HG02678 (cell line): Measurements from ENCODE around the gene MITF.
"Not testable (repeated sequence)": the region's sequence is repeated elsewhere in the genome, so short reads cannot be mapped to it uniquely, and the experiment has no call there.

Experiments used
- ATAC-seq: cut with Tn5 transposase; IDR thresholded peaks from one replicate; pipeline ENCODE4 v1.9.1; 2021; ENCODE audit warnings: mild to moderate bottlenecking, moderate library complexity; ENCODE audit not compliant: unreplicated experiment

MITF gene

DNA sequence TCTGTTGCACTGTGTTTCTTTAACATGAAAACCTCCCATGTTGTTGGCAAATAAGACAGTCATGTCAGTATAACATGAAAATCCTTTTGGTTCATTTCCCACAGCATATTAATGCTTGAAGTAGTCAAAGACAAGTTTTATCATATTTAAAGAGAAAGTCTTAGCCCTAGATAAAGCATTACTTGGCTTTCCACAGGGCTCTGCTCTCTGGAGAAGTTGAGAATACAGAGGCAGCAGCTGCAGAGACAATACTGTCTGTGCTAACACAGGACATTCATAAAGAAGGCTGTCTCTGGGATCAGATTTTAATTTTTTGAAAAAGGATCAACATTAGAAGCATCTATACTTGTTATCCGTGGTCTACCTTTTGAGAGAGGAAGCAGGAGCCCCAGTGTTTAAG, 156.8 kb downstream of the MITF start:
- ATAC-seq: no peak

DNA sequence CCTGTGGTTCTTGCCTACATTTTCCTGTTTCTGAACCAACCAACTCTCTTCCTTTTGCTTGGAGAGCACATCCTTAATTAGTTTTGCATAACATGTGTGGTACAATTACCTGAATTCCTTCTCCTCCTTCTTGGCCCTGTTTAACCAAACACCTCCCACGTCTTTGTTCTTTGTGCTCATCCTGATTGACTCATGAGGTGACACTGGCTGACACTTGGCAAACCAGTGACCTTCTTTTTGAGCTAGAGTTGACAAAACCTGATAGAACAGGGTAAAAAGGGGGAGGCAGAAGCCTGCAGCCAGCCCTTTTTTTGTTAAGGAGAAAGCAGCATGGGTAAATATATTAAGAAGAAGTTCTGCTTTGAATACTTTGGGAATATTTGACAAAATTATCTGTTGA, 161.1 kb downstream of the MITF start:
- ATAC-seq: no peak

DNA sequence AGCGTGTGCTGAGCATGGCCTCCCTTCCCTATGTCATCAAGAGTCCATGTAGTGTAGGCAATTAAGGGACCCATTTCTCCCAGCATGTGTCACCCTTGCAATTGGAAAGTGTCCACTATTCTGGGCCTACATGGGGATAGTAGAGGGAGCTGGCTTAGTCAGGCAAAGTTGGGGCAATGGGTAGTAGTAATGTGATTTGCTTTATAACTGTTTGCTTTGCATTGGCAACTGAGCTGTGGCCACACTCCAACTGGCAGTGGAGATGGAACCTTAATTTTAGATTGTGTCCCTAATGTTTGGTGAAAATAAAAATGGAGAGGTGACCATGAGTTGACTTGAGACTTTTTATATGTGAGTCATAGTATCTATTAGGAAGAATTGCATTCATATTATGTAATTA, 162.5 kb downstream of the MITF start:
- no peak for ATAC-seq

DNA sequence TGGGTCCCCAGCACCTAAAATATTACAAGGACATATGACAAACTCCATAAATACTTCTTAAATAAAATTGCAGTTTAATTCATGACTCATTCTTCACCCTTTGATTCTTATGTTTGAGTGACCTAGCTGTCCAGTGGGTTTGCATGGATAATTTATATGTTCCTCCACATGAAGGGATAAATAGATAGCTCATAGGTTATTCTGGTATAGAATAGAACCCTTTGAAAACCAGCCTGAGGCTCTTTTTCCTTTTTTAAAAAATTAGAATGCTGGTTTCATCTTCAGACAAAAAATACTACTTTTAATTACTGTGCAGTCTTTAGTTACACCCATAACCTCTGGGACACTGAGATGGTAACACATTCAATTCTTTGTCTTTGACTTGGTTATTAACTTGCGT, 163.1 kb downstream of the MITF start:
- no peak for ATAC-seq

DNA sequence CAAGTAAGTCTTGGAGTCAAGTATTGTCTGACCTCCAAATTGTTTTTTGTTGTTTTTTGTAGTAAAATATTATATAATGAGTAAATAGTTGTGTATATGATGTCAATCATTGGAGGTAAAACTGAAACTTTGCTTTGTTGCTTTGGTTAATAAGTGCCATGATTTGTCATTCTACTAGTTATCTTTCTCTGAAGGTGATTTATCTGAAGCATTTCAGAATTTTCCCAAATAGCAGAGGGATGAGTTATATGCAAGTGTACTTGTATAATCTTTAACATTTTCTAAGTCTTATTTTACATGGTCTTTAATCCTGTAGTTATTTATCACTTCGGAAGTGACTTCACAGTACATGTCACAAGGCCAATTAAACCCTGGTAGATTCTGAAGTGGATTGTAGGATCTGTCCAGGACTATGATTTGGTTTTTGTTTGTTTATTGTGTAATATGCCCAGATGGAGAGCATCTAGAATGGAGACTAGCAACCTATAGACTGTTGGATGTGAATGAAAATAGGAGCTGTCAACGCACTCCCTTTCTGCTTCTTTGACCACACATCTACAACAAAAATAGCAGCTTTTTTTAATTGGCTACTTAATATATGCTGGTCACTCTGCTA, 167.2 kb downstream of the MITF start:
- ATAC-seq: no peak

DNA sequence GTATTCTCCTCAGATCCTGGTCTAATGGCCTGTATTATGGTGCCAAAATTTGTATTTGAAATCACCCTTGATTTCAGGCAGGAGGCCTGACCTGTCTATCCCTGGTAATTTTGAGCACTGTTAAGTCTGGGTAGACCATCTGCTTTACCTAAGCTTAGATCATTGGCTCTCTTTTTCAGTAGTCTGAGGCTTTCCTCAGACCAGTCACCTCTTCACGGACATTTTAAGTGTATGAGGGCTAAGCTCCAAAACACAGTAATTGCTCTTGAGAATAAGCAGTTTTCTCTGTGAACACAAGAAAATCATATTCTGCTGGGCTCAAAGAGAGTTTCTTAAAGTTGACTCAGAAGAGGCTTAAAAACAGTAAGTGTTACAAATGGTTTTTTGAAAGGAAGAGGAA, 168.3 kb downstream of the MITF start:
- ATAC-seq: no peak

DNA sequence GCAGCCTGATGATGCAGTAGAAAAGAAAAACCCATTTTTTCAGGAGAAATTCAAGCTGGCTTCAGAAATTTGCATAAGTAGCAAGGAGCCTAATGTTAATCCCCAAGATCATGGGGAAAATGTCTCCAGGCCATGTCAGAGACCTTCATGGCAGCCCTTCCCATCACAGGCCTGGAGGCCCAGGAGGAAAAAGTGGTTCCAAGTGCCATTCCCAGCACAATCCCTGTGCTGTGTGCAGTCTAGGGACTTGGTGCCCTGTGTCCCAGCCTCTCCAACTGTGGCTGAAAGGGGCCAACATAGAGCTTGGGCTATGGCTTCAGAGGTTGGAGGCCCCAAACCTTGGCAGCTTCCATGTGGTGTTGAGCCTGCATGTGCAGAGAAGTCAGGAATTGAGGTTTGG, 170.6 kb downstream of the MITF start:
- not testable (repeated sequence) for ATAC-seq

DNA sequence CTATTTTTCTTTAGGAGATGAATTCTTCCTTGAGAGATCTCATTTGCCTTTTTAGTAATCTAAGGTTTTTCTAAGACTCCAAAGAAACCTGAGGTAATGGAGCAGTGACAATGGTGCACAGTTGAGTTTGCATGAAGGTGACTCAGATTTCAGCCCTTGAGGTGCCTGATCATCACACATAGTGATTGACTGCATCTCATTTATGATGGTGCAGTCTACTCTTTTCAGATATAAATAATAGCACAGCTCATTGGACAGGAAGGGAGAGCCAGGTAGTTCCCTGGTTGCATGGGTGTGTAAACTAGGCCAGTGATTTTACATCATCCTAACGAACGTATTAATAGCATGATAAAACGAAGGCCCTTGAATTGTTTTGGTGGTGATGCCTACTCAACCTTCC, 174.2 kb downstream of the MITF start:
- no peak for ATAC-seq

DNA sequence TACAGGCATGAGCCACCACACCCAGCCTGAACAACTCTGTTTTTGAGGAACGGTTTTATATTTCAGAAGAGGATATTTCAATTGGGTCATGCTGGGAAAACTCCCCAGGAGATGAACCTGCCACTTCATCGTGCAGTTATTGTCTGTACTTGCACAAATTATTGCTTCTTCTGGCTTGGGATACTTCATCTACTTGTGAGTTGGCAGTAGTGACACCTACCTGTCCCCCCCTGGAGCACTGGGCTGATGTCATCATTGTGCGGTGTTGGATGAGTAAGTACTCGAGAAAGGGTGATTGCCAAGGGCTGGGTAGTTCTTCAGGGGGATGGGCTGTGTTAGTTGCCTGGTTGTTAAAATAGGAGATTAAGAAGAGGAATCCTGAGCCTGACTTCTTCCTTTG, 175.1 kb downstream of the MITF start:
- ATAC-seq: no peak

DNA sequence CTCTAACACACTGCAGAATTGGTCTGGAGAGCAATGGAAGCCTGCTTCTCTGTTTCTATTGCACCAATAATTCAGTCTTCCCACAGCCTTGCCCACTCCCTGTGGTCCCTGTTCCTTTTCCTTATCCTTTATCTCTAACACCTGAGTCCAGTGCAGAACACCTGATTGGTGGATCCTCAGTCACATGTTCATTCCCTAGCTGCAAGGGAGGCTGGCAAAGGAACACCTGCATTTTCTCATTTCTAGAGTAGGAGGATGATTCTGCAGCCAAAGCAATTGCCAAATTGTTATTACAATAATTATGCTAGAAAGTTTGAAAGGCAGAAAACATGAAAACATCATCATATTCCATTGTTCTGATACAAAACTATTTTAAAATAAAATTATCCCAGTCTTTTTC, 176.5 kb downstream of the MITF start:
- no peak for ATAC-seq

DNA sequence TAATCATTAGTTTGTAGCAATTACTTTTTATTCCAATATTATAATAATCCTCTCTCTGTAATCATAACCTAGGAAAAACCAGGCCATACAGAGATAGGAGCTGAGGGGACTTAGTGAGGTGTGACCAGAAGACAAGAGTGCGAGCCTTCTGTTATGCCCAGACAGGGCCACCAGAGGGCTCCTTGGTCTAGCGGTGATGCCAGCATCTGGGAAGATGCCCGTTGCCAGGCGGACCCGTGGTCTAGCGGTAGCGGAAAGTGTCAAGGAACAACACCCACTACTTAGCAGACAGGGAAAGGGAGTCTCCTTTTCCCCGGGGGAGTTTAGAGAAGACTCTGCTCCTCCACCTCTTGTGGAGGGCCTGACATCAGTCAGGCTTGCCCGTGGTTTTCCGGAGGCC, 180.7 kb downstream of the MITF start:
- not testable (repeated sequence) for ATAC-seq

DNA sequence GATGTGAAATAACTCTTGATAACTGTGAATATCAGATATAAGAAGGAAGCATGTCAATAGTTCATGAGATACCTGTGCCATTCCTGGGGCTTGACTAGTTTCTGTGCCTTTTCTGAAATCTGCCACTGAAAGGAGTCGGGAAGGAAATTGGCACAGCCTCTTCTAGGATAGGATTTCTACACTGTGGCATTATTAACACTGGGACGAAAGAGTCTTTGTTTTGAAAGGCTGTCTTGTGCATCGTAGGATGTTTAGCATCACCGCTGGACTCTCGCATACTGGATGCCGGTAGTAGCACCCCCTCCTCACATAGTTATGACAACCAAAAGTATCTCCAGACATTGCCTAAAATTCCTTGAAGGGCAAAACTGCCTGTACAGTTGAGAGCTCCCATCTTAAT, 182.4 kb downstream of the MITF start:
- no peak for ATAC-seq

DNA sequence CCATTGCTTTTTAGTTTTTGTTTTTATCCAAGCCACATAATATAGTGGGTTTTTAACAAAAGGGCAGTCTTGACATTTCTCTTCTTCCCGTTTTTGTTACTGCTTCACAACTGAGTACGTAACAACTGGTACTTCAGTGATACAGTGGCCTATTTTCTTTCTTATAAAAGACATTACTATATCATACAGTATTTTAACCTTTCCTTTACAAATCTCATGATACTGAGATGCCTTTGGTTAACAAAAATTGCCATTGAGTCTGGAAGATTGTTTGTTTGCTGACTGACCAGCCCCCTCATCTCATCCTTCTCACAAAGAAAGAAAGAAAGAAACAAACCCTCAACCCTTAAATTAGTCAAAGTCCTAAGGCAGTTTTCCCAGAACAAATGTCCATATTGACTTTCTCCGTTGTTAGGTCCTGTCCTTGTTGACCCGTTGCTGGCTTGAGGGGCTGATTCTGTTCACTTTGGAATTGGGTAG, 183.3 kb downstream of the MITF start:
- ATAC-seq: no peak

DNA sequence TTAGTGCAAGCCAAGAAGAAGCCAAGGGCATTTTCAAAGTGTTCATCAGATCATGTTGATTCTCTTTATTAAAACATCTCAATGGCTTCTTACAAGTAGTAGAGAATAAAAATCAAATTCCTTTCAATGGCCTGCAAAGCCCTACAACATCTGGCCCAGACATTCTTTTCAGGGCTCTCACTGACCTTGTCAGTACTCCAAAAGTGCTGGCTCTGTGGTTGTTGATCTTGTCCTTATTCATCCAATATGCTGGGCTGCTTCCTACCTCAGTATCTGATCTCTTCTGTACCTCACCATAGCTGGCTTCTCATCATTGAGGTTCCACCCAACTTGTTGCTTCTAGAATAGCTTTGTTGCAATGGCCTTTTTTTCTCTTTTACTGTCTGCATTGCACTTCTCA, 186.2 kb downstream of the MITF start:
- ATAC-seq: no peak

DNA sequence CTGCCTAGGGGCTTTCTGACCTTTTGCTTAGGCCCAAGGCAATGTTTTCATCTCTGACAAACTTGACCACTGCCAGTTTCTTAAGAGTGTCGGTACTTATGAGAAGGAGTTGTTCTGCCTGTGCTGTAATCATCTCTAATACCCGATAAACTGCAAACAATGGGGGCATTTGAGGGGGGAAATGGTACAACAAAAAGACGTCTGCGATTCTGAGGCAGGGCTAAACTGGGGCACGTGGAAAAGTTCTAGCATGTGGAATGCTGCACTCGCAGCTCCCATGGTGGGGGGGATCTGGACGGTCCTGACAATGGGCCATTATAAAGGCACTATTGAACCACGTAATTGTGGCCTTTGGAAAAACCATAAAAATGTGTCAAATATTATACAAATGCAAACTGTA, 187.1 kb downstream of the MITF start:
- no peak for ATAC-seq

DNA sequence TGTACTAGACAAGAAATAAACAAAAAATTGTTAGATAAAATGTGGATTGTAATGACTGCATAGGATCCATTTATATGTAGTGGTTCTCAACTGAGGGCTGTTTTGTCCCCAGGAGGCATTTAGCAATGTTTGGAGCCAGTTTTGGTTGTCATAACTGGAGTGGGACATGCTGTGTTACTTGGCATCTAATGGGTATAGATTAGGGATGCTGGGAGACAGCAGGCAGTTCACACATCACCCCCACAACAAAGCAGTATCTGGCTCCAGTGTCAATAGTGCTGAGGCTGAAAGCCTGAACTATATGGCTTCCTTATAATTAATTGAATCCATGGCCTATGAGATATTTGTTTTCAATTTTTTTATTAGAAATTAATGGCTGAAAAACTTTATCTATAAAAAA, 188.3 kb downstream of the MITF start:
- no peak for ATAC-seq

DNA sequence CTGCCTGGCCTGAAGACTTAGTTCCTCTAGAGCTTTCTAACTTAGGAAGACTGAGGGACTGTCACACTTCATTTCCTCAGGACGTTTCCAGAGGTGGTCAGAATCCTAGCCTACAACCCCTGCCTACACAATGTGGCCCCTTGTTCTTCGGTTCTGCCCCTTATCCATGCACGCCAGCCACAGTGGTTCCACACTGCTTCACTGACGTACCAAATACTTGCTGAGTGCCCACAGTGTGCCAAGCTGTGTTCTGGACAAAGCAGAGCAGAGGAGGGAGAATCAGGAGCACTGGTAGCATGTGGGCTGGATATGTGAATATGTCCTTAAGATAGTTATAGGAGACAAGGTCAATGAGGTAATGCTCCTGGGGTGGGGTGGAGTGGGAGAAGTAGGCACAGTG, 189.8 kb downstream of the MITF start:
- no peak for ATAC-seq

DNA sequence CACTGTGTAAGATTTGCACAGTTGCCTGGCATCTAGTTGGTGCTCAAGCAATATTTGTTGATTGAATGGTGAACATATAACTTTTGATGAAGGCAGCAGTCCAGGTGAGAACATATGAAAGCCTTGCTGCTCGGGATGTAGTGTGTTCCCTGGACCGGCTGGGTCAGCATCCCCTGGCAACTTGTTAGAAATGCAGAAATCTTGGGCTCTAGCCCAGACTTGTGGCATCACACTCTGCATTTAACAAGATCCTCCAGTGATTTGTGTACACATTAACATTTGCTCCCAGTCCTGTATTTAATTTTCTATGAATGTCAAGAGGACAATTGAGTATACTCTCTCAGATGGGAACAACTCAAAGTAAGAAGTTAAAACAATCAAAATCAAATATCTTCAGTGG, 191.3 kb downstream of the MITF start:
- no peak for ATAC-seq

DNA sequence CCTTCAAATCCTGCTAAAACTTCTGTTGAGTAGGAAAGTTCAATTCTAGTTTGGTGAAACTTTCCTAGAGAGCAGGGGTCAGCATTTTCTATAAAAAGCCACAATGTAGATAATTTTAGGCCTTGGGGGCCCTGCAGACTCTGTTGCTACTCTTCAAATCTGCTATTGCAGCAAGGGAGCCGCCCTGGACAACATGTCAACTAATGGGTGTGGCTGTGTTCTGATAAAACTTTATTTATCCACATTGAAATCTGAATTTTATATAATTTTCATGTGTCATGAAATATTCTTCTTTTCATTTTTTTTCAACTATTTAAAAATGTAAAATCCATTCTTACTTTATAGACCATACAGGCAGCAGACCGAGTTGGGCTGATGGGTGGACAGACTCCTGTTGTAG, 192.8 kb downstream of the MITF start:
- ATAC-seq: no peak

DNA sequence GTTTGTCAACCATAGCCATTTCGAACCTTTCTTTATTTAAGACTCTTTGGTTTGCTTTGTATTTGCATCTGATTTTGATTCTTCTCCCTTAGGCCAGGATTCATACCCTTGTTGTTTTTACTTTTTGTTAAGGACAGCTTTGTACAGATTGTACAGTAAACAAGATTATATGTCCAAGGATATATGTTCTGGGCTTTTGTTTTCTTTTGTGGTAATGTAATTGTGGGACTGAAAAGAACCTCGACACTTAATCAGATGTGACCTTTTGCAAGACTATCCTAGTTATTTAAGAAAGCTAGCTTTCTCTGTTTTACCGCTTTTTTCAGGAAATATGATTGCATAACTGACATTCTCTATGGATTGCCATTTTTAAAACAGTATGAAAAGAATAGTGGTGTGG, 193.2 kb downstream of the MITF start:
- no peak for ATAC-seq

DNA sequence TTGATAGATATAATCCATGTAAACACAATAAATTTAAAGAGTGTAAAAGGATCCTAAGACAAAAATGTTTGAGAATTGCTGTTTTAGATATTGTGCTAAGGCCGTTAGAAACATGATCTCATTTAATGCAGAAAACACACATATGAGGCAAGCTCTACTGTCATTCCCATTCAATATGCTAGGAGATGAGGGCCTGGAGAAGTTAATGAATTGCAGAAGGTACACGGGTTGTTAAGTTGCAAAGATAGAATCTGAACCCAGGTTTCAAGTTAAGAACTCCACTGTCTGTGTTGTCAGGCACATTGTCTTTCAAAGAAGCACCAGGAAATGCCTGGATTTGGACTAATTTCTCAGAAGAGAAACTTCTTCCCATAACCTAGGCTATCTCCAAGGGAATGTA, 195.1 kb downstream of the MITF start:
- ATAC-seq: no peak

DNA sequence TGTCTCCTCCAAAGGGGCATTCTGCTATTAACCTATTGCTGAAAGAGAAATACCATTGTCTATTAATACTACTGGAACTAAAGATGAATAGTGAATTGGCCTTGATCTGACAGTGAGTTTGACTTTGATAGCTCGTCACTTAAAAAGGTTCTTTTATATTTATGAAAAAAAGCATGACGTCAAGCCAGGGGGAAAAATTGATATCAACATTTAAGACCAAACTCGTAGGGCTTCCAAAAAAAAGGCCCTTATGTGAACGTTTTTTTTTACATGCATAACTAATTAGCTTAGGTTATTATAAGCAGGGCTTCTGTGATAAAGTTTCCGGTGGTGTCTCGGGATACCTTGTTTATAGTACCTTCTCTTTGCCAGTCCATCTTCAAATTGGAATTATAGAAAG, 197.0 kb downstream of the MITF start:
- ATAC-seq: no peak

DNA sequence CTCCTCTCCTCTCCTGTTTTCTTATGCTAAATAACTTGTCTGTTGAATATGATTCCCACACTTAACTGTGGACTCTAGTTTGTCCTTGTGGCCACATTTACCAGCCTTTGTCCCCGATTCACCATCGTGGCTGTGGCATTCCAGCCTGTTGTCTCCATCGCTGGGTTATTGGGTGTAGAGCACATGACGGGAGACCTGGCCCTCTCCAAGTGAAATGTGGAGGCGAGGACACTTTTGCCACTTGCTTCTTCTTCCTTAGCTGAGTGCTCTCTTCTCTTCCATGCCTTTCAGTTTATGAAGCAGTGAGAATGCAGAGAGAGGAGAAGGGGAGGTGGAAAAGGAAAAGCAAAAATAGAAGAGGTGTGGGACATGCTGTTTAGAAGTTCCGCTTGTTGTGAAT, 198.8 kb downstream of the MITF start:
- ATAC-seq: no peak

DNA sequence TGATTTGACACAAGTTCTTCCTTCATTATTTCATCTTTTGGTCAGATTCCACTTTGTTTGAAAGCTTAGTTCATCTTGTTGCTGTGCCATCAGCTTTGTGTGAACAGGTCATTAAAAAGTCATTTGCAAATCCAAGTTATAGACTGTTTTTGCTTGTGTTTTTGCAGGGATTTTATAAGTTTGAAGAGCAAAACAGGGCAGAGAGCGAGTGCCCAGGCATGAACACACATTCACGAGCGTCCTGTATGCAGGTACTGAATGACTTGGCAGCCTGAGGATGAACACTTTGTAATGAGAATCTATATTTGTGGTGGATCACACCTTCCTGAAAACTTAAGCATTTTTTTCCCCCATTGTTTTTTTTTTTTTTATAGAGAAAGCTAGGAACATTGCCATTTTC, 199.7 kb downstream of the MITF start:
- ATAC-seq: no peak
